ENCODE results near the gene NES.

- TF ChIP-seq POLR2A (IDR thresholded peaks at IDR 0.05; ENCODE audit: extremely low read depth, insufficient read length) (no peak), MYC (IDR thresholded peaks at IDR 0.05; ENCODE audit: low read depth, low read length) (no peak), CTCF (IDR thresholded peaks at IDR 0.05; ENCODE audit: low read depth, low read length) (no peak)
Measured at GRCh38 chr1:156652992-156653355, 24.2 kb downstream of the NES start.
